ENCODE results near the gene UNC5CL.
A peak's percentile ranks its signal among the peaks of the same experiment; 100 is the strongest.
"Not testable (repeated sequence)": the region's sequence is repeated elsewhere in the genome, so short reads cannot be mapped to it uniquely, and the experiment has no call there.

The UNC5CL gene

DNA sequence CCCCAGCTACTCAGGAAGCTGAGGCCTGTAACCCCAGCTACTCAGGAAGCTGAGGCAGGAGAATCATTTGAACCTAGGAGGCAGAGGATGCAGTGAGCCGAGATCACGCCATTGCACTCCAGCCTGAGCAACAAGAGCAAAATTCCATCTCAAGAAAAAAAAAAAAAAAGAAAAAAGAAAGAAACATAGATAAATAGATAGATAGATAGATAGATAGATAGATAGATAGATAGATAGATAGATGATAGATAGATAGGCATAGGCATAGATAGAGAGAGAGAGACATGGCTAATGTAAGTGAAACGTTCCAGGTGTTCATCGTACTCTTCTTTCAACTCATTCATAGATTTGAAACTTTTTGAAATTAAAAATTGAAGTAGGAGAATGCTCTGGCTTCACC, 32.0 kb downstream of the UNC5CL start:
- not testable (repeated sequence) for DNase-seq (ENCODE audit: low read depth)

DNA sequence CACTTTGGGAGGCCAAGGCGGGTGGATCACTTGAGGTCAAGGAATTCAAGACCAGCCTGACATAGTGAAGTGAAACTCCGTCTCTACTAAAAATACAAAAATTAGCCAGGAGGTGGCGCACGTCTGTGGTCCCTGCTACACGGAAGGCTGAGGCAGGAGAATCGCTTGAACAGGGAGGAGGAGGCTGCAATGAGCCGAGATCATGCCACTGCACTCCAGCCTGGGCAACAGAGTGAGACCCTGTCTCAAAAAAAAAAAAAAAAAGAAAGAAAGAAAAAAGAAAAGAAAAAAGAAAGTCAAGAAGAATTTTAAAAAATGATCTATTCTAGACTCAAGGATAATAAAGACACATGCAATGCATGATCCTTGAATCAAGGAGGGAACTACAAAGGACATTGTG, 32.8 kb downstream of the UNC5CL start:
- peak; percentile 46 for DNase-seq (ENCODE audit: low read depth)

DNA sequence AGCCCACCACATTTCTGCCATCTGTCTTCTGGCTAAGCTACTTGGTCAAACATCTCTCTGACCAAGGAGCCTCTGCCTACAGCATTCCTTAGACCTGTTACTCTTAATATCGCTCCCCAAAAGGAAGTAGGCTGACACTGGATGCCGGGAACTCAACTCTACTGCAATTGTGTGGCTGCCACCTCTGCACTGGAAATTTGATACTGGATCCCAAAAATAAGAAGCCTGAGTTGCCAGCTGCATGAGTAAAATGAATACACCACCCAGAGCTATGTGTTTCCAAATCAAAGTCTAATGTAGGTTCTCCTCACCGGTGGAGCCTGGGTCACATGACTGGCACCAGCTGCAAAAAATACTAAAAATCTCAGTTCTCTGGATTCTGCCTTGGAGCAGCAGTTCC, 36.9 kb downstream of the UNC5CL start:
- DNase-seq (ENCODE audit: low read depth) = no peak

DNA sequence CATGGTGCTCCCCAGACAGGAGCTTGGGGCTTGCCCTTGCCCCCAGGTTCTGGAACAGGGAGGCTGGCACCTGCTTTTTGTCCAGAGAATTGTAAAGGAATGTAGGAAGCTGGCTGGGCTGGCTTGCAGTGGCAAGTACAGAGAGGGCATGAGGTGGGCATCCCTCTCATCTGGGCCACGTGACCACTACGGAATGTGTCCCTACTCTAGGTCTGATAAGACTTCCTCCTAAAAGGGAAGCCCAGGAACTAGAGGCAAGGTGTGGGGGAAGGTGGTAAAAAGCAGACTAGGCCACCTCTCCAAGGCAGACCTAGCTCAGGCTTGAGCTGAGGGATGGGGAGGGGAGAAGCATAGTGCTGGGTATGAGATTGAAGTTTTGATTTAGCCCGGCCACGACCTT, 38.8 kb downstream of the UNC5CL start:
- no peak for DNase-seq (ENCODE audit: low read depth)

DNA sequence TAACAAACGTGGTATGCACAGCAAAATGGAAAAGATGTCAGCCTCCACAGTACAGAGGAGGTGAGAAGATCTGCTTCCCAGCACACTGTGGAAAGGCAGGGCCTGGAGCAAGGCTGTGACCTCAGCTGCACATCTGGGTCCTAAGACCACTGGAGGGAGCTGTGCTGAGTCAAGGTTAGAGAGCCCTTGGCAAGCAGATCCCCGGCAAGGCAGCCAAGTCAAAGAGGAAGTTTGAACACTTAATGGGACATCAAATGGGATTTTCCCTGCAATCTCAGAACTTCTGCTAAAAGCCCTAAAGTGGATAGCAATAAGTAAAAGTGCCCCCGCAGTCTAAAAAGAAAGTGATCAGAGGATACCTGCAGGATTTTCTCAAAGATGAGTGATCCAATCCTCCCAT, 39.5 kb downstream of the UNC5CL start:
- no peak for DNase-seq (ENCODE audit: low read depth)

GRCh38 chr6:40998661-40999060, 40.4 kb downstream of the UNC5CL start:
- DNase-seq (ENCODE audit: low read depth) = no peak

DNA sequence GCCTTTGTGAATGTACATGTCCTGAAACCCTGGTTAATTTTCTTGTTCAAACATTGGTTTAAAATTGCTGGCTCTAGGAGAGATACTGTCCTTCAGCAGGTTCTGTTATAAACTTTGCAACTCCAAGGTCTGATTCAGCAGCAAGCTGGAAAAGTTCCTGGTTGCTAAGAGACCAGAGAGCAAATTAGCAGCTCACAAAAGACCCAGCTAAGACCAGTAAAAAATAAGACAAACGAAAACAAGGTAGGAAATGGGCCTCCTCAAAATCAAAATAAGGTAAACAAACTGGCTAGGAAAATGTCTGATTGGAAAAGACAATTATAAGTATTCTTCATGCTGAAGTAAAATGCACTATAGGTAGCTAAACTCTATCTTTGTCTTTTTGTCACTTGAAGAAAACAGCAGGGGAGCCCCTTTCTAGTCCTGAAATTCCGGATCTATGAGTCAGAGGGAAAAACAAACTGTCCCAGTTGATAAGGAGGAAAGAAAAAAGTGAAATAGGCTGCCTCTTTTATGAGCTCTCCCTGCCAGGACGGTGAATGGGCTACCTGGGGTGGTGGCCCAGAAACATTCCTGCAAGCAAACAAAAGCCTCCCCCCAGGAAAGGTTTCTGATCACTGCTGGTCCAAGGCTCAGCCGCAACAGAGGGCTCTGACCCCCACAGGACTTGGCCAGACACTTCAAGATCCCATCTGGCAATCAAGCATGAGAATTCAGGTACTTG, 41.6 kb downstream of the UNC5CL start:
- DNase-seq (ENCODE audit: low read depth) = no peak

DNA sequence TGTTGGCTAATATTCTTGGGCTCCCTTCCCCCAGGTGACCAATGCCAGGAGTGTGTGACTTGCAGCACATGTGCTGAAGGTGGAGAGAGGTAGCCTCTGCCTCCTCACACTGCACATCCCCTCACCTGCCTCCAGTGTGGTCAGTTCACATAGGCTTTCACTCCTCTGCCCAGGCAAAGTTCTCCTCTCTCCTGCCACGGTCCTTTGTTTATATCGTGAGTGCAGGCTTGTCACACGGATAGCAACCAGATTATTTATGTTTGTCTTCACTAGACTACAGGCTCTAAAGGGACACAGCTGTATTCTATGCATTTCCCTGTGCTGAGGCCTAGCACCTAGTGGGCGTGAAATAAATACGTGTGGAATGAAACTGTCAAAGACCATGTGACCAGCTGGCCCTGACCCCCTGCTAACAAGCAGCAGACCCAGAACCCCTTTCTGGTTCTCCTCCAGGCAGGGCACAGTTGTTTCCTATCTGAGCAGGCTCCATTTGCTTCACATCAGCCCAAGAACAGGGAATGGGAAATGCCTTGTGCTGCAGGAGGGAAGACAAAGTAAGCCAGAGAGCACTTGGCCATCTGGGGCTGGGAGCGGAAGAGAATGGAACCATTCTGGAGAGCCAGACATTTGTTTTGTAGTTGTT, 42.3 kb downstream of the UNC5CL start:
- DNase-seq (ENCODE audit: low read depth) = no peak

DNA sequence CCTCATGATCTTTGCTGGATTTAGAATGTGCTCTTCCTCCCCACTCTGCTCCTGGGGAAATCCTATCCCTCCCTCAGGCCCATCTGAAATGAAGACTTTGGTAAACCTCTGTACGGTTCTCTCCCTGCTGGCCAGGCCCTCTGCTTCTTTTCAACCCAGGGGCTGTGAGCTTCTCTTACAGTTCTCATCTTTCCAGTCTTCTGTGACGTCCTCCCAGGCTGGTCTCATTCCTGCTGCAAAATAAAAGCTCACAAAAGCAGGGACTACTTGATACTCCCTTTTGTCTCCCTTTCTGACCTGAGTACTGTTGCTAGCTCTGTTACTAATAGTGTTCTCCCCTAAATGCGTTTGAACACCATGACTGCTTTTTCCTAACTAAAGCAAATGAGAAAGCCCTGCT, 46.3 kb downstream of the UNC5CL start:
- no peak for DNase-seq (ENCODE audit: low read depth)

GRCh38 chr6:40990301-40990700, 48.7 kb downstream of the UNC5CL start:
- DNase-seq (ENCODE audit: low read depth) = no peak

GRCh38 chr6:40989204-40990169, 49.5 kb downstream of the UNC5CL start:
- no peak for DNase-seq (ENCODE audit: low read depth)

GRCh38 chr6:40988634-40989033, 50.4 kb downstream of the UNC5CL start:
- no peak for DNase-seq (ENCODE audit: low read depth)

DNA sequence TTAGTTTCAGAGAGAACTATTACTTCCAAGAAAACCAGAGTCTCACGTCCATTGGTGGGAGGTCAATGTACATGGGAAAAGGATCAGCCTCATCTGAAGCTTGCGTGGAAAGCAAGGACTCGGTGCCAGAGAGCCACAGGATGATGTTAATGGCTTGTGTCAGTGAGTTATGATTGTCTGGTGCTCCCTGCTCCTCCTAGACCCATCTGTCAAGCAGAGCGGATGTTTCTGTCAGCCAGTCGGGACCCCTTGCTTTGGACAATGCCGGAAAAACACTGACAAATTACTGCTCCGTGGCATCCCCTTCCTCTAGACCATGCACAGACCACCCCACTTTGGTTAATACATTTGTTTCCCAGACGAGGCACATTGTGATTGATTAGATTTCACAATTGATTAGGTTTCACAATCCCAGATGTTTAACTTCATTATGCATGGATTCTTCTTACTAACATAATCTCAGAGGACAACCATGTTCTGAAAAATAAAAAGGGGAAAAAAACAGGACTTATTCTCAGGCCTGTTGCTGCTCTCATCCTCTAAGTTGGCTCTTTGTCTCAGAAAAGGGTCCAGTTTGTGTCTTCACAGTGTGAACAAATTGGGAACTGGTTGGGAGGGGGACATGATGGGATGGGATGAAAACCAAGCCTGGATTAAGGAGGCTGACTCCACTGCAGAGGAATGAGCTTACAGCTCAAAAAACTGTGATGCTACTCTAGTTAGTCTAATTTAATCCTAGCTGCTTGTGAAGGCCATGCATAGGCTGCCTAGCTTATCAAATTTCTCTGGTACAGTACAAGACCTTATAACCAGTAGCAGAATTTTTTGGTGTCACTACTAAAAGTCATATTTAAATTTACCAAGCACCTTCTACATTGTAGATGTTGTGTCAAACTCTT, 51.9 kb downstream of the UNC5CL start:
- DNase-seq (ENCODE audit: low read depth) = no peak

DNA sequence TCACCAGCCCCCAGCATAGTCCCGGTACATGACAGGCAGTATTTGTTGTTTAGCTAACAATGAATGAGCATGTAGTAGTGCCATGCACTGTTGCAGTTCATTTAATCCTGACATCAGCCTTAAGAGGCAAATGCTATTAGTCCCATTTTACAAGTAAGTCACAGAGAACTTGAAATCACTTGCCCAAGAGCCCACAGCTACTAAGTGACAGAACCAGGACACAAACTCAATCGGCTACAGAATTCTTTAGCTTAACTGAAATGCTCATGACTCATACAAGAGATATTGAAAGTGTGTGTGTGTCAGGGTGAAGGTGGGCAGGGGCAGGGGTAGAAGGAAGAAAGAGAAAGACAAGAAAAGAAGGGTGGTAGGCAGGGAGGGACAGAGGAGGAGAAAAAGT, 52.7 kb downstream of the UNC5CL start:
- no peak for DNase-seq (ENCODE audit: low read depth)

DNA sequence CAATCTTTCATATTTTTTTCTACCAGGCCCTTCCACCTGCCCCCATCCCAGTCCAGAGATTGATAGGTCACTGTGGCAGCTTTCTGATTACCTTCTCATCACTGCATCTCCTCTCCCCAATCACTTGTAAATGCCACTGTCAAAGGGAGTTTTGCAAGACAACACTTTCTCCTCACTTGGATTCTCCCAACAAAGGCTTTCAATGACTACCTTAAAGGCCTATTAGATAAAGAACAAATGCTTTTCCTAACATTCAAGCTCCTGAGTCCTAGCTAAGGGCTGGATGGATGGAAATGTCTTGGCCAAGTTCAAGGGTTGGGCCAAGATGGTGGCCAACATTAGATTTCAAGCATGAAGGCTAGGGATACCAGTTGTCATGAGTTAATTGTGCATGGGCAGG, 55.3 kb downstream of the UNC5CL start:
- no peak for DNase-seq (ENCODE audit: low read depth)

DNA sequence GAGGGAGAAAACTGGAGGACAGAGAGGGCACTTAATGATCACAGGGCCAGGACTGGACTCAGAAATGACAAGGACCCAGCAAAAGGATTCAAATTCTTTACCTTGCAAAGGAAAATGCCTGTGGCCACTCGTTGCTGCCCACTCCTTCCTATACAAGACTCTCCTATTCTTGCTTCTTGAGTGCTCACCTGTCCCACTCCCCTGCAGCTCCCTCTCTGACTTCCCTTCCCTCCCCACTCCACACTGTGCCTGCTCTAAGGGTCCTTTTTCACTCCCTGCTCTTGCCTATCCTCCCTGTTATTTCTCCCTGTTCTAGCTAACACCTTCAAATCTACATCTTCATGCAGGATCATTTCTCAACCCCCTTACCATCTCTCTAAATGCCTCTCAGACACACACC, 56.1 kb downstream of the UNC5CL start:
- no peak for DNase-seq (ENCODE audit: low read depth)

GRCh38 chr6:40978687-40979289, 60.2 kb downstream of the UNC5CL start:
- no peak for DNase-seq (ENCODE audit: low read depth)

- DNase-seq (ENCODE audit: low read depth) = no peak
Observed at GRCh38 chr6:40977695-40978094, 61.3 kb downstream of the UNC5CL start.

DNA sequence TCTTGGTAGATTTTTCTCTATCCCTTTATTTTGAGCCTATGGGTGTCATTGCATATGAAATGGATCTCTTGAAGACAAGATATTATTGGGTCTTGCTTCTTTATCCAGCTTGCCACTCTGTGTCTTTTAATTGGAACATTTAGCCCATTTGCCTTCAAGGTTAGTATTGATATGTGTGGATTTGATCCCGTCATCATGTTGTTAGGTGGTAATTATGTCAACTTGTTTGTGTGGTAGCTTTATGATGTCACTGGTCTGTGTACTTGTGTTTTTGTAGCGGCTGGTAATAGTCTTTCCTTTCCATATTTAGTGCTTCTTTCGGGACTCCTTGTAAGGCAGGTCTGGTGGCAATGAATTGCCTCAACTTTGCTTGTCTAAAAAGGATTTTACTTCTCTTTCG, 61.9 kb downstream of the UNC5CL start:
- DNase-seq (ENCODE audit: low read depth) = no peak

Measured in stimulated activated CD4-positive, alpha-beta T cell treated with anti-CD3 and anti-CD28 coated beads, Interleukin-2, amount 100 ng/mL, for 4 hours (primary cell).